Stimulated activated CD4-positive, alpha-beta T cell treated with anti-CD3 and anti-CD28 coated beads, Interleukin-4, amount 100 ng/mL, for 4 hours (primary cell): Measurements from ENCODE around the gene RRAS2.
"Not testable (repeated sequence)": the region's sequence is repeated elsewhere in the genome, so short reads cannot be mapped to it uniquely, and the experiment has no call there.

Experiments
- DNase-seq, 2 experiments: peaks; one replicate each; pipeline ENCODE4 v3.0.0-alpha.2; 2020

RRAS2 gene

GRCh38 chr11:14300661-14301304 lies 58.2 kb downstream of the RRAS2 start:
- peak; percentile 15 to 30 for DNase-seq

GRCh38 chr11:14299921-14300320 lies 59.1 kb downstream of the RRAS2 start:
- DNase-seq = no peak

GRCh38 chr11:14290422-14290821 lies 68.6 kb downstream of the RRAS2 start:
- no peak for DNase-seq

GRCh38 chr11:14288189-14288935 lies 70.6 kb downstream of the RRAS2 start:
- no peak for DNase-seq

- DNase-seq = not testable (repeated sequence)
These were observed 80.1 kb downstream of the RRAS2 start for GRCh38 chr11:14278869-14279268.

- DNase-seq = no peak
These were observed 83.9 kb downstream of the RRAS2 start for GRCh38 chr11:14275076-14275475.

- DNase-seq = no peak
These were observed 85.1 kb downstream of the RRAS2 start for GRCh38 chr11:14273895-14274294.

- no peak for DNase-seq
These were observed 88.1 kb downstream of the RRAS2 start for GRCh38 chr11:14270690-14271542.

- no peak for DNase-seq
These were observed 89.0 kb downstream of the RRAS2 start for GRCh38 chr11:14269692-14270573.

GRCh38 chr11:14267861-14268635 lies 90.9 kb downstream of the RRAS2 start:
- DNase-seq = no peak

- DNase-seq = no peak
These were observed 92.4 kb downstream of the RRAS2 start for GRCh38 chr11:14266622-14267021.

GRCh38 chr11:14264966-14265365 lies 94.0 kb downstream of the RRAS2 start:
- no peak for DNase-seq

- no peak for DNase-seq
These were observed 96.6 kb downstream of the RRAS2 start for GRCh38 chr11:14262271-14262846.

GRCh38 chr11:14261066-14261465 lies 97.9 kb downstream of the RRAS2 start:
- no peak for DNase-seq

- no peak for DNase-seq
These were observed 99.1 kb downstream of the RRAS2 start for GRCh38 chr11:14259878-14260277.

GRCh38 chr11:14259186-14259784 lies 99.7 kb downstream of the RRAS2 start:
- DNase-seq = no peak

- DNase-seq = no peak
These were observed 100.6 kb downstream of the RRAS2 start for GRCh38 chr11:14258221-14258935.

- DNase-seq = no peak
These were observed 103.8 kb downstream of the RRAS2 start for GRCh38 chr11:14255238-14255534.

- DNase-seq = no peak
These were observed 104.3 kb downstream of the RRAS2 start for GRCh38 chr11:14254533-14255237.

GRCh38 chr11:14253840-14254239 lies 105.1 kb downstream of the RRAS2 start:
- no peak for DNase-seq
